HG03103 (cell line): ENCODE data around the gene ZCCHC24.
"Not testable (repeated sequence)": the region's sequence is repeated elsewhere in the genome, so short reads cannot be mapped to it uniquely, and the experiment has no call there.

Experiments used
- ATAC-seq: cut with Tn5 transposase; IDR thresholded peaks from one replicate; pipeline ENCODE4 v1.9.1; 2021; ENCODE audit warnings: low read depth; ENCODE audit not compliant: unreplicated experiment

Gene ZCCHC24

GRCh38 chr10:79447911-79448731 is 2.7 kb upstream of the ZCCHC24 start:
- ATAC-seq = no peak

- ATAC-seq = not testable (repeated sequence)
Observed at GRCh38 chr10:79447249-79447648, 1.8 kb upstream of the ZCCHC24 start.

- ATAC-seq = no peak
Observed at GRCh38 chr10:79446758-79447084, 1.3 kb upstream of the ZCCHC24 start.

GRCh38 chr10:79445977-79446757 is 743 bp upstream of the ZCCHC24 start:
- no peak for ATAC-seq

DNA sequence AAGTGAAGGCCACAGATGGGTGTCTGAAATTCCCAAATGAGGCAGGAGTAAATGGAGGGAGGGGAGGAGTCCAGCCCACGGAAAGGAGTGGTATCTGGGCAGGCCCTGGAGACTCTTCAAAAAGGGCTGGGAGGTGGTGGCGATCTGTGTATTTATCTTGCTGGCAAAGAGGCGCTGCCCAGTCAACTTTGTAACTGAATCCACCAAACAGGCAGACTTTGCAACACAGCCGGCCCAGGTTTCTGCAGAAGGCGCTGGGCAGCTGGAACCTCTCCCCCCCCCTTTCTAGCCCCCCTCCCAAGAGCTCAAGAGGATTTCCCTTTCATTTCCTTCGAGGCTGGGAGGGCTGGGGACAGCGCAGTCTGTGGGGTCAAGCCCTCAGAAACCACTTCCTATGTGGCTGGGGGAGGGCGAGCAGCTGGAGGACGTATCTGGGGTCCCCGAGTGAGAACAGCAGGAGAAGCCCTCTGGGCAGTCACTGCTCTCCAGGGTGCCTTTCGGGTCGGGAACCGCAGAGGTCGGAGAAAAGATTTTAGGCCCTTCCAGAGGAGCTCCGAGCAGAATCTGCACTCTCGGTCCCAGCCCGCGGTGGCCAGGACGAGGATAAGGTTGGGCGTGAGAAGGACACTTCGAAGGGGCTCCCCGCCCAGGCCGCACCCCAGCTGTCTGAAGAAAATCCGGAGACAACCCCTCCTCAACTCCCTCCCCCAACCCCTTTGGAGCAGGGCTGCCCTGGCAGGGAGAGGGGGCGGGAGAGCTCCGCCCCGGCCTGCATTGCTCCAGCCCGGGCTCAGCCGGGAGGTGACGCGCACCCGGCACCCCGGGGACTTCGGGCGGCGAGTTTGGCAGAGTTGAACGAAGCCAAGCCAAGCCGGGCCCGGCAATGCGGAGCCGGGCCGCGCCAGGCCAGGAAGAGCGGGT is 965 bp downstream of the ZCCHC24 start:
- peak; percentile 14 for ATAC-seq

DNA sequence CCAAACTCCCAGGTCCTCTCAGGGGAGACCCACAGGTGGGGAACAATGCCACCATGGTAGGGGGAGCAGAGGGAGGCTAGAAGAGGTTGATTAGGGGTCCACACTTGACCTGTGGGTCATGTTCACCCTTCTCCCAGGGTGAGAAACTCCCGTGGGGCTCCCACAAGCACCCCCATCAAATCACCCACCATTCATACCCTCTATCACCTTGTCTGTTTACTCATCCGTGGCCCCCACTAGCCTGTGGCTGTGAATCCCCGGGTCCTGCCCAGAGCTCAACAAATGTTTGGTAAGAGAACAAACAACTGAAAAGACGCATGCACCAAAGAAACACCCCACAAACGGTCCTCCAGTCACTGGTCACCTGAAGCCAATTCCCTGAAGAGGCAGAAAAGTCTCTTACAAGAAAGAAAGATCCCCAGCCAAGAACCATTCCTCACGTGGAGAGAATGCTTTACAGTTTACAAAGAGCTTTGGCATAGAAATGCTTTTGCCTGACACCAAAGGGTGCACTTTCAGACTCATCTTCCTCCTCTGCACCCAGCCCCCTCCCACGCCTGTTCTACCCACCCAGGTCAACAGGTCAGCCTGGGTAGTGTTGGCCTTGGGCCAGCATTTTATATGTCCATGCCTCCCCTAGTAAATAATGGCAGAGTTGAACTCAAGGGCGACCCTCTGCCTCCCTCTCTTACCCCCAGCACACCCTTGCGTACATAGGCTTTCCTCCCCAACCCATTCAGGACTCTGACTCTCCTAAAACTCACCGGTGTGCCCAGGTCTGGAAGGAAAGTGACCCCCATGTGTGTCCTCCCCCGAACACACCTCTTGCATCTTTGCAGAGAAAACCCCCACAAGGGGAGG is 1.9 kb downstream of the ZCCHC24 start:
- no peak for ATAC-seq

DNA sequence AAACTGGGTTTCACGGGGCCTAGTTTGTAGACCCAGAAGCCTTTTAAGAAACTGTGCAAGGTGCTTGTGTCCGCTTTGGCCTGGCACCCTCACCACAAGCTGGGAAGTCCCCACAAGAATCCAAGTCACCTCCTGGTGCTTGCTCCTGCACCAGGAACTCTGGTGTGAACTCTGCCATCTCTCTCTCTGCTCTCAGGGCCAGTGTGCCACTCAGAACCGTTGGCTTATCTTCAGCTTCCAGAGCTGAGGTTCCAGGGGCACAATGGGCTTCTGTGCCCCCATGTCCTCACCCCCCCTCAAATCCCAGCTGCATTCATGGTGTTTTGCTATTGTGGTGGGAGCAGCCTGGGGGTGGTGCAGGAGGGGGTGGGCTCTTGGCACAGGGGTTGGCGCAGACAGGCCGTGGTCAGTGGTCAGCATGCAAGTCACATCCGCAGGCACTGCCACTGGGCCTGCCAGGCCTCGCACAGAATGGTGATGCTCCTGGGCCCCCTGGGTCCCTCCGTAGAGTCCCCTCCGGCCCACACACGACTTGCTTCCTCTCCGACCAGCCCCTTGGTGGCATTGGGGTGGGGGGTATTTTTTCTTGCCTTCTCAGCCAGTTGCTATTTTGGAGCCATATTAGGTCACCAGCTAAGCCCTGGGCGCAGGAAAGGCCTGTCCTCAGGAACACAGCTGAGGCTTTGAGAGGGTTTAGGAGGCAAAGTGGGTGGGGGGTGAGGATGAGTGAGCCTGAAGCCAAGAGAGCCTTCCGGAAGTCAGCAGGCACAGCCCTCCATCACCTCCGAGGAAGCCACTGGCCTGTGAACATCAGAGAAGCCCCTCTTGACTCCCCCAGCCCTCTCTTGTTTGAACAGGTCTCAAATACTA is 3.0 kb downstream of the ZCCHC24 start:
- ATAC-seq = no peak

- ATAC-seq = no peak
Observed at GRCh38 chr10:79441433-79441832, 4.0 kb downstream of the ZCCHC24 start.

- no peak for ATAC-seq
Observed at GRCh38 chr10:79440281-79440680, 5.1 kb downstream of the ZCCHC24 start.

DNA sequence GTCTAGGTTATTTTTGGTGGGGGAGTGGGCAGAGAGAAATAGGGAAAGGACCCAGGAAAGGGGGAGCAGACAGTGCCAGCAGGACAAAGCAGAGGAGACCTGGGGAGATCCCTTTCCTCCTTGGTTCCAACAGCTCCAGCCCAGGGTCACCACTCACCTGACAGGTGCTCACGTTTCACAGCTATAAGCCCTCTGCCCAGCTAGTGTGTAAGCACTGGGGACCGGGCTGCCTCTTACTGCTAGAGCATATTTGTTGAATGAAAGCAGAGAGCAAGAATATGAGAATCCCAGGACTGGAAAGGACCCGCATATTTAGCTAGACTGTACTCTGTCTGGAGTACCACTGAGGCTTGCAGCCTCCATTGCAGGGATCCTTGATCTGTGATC is 6.7 kb downstream of the ZCCHC24 start:
- ATAC-seq = no peak

DNA sequence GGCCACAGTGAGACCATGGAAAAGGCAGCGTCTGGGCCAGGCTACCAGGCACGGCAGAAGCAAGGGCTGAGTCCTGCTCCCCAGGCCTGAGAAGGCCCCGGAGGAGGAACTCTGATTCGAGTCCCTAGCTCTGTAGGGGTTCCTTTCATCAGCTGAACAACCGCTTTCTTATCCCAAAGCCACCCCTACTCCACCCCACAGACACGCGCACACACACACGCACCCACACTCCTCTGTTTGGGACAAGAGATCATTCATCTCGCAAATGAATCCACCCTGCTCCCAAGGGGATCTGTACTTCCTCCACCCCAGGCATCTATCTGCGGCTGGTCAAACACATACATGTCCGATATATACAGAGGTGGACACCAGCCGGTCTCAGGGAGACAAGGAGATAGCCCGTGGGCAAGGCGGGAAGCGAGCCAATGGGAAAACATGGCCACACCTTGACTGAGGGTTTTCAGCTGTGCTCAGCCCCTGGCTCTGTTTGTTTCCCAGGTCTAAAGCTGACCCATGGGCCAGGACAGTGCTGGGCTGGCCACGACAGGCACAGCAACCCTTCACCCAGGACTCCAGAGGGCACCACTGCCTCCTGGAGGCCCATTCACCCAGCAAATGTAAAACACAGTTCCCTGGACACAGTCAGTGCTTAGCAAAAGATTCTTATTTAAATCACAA is 7.3 kb downstream of the ZCCHC24 start:
- ATAC-seq = no peak

DNA sequence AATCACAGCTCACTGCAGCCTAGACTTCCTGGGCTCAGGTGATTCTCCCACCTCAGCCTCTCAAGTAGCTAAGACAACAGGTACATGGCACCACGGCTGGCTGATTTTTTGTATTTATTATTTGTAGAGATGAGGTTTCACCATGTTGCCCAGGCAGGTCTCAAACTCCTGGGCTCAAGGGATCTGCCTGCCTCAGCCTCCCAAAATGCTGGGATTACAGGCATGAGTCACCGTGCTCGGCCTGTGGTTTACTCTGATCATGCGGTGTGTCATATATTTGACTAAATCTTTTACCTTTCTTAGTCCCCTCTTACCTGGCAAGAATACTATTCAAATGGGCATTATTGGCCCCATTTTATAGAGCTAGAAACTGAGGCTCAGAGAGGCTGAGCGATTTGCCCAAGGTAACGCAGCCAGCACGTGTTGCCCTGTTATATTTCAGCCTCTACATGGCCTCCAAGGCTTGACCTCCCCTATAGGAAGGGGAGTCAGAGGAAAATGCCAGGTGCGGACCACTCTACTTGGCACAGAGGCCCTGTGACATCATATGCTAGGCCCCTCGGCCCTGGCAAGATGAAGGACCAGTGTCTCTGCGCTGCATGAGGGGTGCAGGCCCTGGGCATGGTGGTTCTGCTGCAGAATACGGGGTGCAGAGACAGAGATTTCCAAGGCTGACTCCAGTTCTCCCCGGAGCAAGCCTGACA is 8.2 kb downstream of the ZCCHC24 start:
- ATAC-seq = no peak

DNA sequence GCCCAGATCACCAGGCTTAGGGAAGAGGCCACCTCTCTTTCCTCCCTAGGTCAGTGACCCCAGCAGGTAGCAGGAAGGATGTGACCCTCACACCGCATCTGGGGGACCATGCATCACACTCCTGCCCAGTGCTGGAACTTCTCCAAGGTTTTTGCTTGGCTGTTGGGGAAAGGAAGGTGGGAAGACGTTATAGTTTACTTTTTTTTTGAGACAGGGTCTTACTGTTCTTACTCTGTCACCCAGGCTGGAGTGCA is 8.6 kb downstream of the ZCCHC24 start:
- ATAC-seq = no peak

DNA sequence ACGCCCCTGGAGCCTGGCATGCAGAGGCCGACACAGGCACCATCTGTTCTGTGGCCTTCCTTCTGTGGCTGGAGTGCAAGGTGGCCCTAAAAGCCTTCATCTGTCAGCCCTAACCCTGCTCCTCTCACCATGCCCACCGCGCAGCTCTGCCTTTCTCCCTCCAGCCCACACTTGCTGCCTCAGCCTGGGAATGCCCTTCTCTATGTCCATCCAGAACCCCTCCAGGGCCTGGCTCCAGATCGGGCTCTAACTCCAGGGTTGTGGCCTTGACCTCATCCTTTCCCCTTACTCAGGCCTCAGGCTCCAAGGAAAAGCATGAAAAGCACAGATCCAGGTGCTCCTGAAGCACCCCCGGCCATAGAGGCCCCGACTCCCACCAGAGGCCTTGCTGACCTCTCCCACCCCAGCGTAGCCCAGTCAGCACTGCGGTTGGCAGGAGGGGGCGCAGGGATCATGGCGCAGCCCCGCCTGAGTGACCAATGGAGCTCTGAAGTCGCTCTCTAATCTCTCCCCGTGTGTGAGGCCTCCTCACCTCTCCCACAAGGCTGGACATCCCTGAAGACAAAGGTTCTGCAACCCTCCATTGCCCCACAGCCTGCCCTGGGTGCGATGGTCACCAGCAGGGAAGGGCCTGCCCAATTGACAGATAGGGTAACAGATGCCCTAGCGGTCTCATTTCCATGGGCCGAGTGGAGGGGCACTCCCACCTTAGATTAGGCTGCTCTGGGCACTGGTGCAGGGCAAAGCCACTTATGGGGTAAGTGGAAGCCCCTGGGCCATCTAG is 9.2 kb downstream of the ZCCHC24 start:
- no peak for ATAC-seq

- no peak for ATAC-seq
Observed at GRCh38 chr10:79435271-79436065, 10.0 kb downstream of the ZCCHC24 start.

- no peak for ATAC-seq
Observed at GRCh38 chr10:79434821-79435251, 10.6 kb downstream of the ZCCHC24 start.

- ATAC-seq = no peak
Observed at GRCh38 chr10:79434223-79434687, 11.2 kb downstream of the ZCCHC24 start.
